ENCODE results near the gene CCDC92. TPM values are rescaled to one million over a fixed set of nuclear protein-coding genes. Genes with fewer than 3 reads are reported as not detected.

CCDC92 gene
- total and polyA plus RNA-seq, 2 donors (not counting 3 experiments of a cell fraction or from before 2014, with no cell fraction given), result 41.2 to 41.6 TPM

GRCh38 chr12:124021007-124021406 is 48.4 kb upstream of the CCDC92 start:
- no peak for TF ChIP-seq FOS (IDR thresholded peaks at IDR 0.05; ENCODE audit: borderline replicate concordance, insufficient read depth, low read length)
- no peak for TF ChIP-seq POLR2A (IDR thresholded peaks at IDR 0.05; ENCODE audit: low read depth, low read length)
- FAIRE-seq (no peak), DNase-seq (ENCODE audit: low read depth, low spot score) (no peak)
- H2AFZ ChIP-seq (ENCODE audit: low read depth, low read length), result no peak overlapping the region
- no peaks in the 10 kb centered on the region for H3K27me3 ChIP-seq (ENCODE audit: control insufficient read depth in 2 of 2, insufficient read depth in 2 of 2, low read length in 2 of 2)
- no peaks in the 10 kb centered on the region for H3K36me3 ChIP-seq (ENCODE audit: control insufficient read depth in 2 of 2, extremely low read depth in 1 of 2, insufficient read depth in 2 of 2, low read length in 2 of 2)
- H3K4me3 ChIP-seq (replicated peaks in 1 of 3; ENCODE audit: insufficient read depth in 1 of 3, low read depth in 1 of 3, low read length in 3 of 3), result no peak overlapping the region
- CTCF ChIA-PET, result no interaction called here
- intact Hi-C loops (cut with micrococcal nuclease) (no loop called here), dilution Hi-C loops (cut with MboI; ENCODE audit: extremely low pct_ligation_motif_present, low sequenced_read_pairs) (no loop called here)
- no TSS peak for BruUV-seq (replicated peaks)
- no peak overlapping the region for H3K27ac ChIP-seq (ENCODE audit: insufficient read depth, low read depth, low read length)
- H3K9ac ChIP-seq (replicated peaks; ENCODE audit: extremely low read depth, insufficient read depth, low read length), result no peak overlapping the region
- H4K20me1 ChIP-seq (replicated peaks; ENCODE audit: control insufficient read depth, extremely low read depth, insufficient read depth, low read length), result no peaks in the 10 kb centered on the region
- no peaks in the 10 kb centered on the region for H3K4me1 ChIP-seq (ENCODE audit: control insufficient read depth, extremely low read depth, insufficient read depth, low read length)
- POLR2A ChIA-PET, result no interaction called here
- H3K9me1 ChIP-seq (replicated peaks; ENCODE audit: control insufficient read depth, extremely low read depth, insufficient read depth, low read length), result no peaks in the 10 kb centered on the region
- H3K4me2 ChIP-seq (ENCODE audit: insufficient read depth, low read length), result no peak overlapping the region
- no peaks in the 10 kb centered on the region for H3K9me3 ChIP-seq (replicated peaks; ENCODE audit: control insufficient read depth, insufficient read depth, low read length)
- no peaks in the 10 kb centered on the region for H3K79me2 ChIP-seq (ENCODE audit: control insufficient read depth, insufficient read depth, low read length)

- no peaks in the 10 kb centered on the region for H4K20me1 ChIP-seq (replicated peaks; ENCODE audit: control insufficient read depth, extremely low read depth, insufficient read depth, low read length)
- H3K9ac ChIP-seq (replicated peaks; ENCODE audit: extremely low read depth, insufficient read depth, low read length), result no peak overlapping the region
- BruUV-seq (replicated peaks), result no TSS peak
- no peaks in the 10 kb centered on the region for H3K9me3 ChIP-seq (replicated peaks; ENCODE audit: control insufficient read depth, insufficient read depth, low read length)
- dilution Hi-C loops (cut with MboI; ENCODE audit: extremely low pct_ligation_motif_present, low sequenced_read_pairs), result no loop called here
- H3K4me3 ChIP-seq (replicated peaks in 1 of 3; ENCODE audit: insufficient read depth in 1 of 3, low read depth in 1 of 3, low read length in 3 of 3), result no peak overlapping the region
- intact Hi-C loops (cut with micrococcal nuclease), result no loop called here
- no peak for FAIRE-seq
- no peaks in the 10 kb centered on the region for H3K27me3 ChIP-seq (ENCODE audit: control insufficient read depth in 2 of 2, insufficient read depth in 2 of 2, low read length in 2 of 2)
- H3K79me2 ChIP-seq (ENCODE audit: control insufficient read depth, insufficient read depth, low read length), result no peaks in the 10 kb centered on the region
- TF ChIP-seq JUN (IDR thresholded peaks at IDR 0.05; ENCODE audit: borderline replicate concordance, insufficient read depth, insufficient read length, low read depth) (no peak), MAX (IDR thresholded peaks at IDR 0.05; ENCODE audit: insufficient read depth, insufficient read length) (no peak), EZH2 (IDR thresholded peaks at IDR 0.05; ENCODE audit: borderline replicate concordance, low read depth, low read length, severe bottlenecking) (no peak)
- no peak overlapping the region for H2AFZ ChIP-seq (ENCODE audit: low read depth, low read length)
- no peak overlapping the region for H3K27ac ChIP-seq (ENCODE audit: insufficient read depth, low read depth, low read length)
- no peaks in the 10 kb centered on the region for H3K36me3 ChIP-seq (ENCODE audit: control insufficient read depth in 2 of 2, extremely low read depth in 1 of 2, insufficient read depth in 2 of 2, low read length in 2 of 2)
- DNase-seq (ENCODE audit: low read depth, low spot score), result no peak
- H3K4me1 ChIP-seq (ENCODE audit: control insufficient read depth, extremely low read depth, insufficient read depth, low read length), result no peaks in the 10 kb centered on the region
- H3K4me2 ChIP-seq (ENCODE audit: insufficient read depth, low read length), result no peak overlapping the region
- H3K9me1 ChIP-seq (replicated peaks; ENCODE audit: control insufficient read depth, extremely low read depth, insufficient read depth, low read length), result no peaks in the 10 kb centered on the region
- POLR2A ChIA-PET, result no interaction called here
- CTCF ChIA-PET, result interaction anchor here (1.0 to 1.1 kb wide), 3 partner anchors 8 to 237 kb away, joined by 3 to 4 read pairs (median 3); no protein-coding TSS in a partner anchor
These were observed 47.9 kb upstream of the CCDC92 start for GRCh38 chr12:124020514-124020949.
